H1 (cell line): ENCODE data around the gene FGD5. TPM values are rescaled to one million over a fixed set of nuclear protein-coding genes. Genes with fewer than 3 reads are reported as not detected.

Experiments used
- SUZ12 ChIP-seq: fragments of 200-600 bp; sonication (generic); IDR thresholded peaks from 2 replicates; pipeline ENCODE4 v1.6.1; 2012; ENCODE audit warnings: mild to moderate bottlenecking, inconsistent platforms, low read length, moderate library complexity, mixed read lengths
- polyA plus RNA-seq, 7 experiments: library from polyadenylated mRNA; depleted of rRNA in 3 of 7; stranded (reverse) in 5 of 7; unstranded in 2 of 7; fragments of >200 nt in 5 of 7; fragments of 200-250 nt in 2 of 7; gene quantifications; 1 replicate in 5 of 7; 2 replicates in 1 of 7; 4 replicates in 1 of 7; pipeline versions ENCODE4 v1.2.1 to v1.2.3, GENCODE V29; 2011 to 2013; ENCODE audit warnings: missing spikeins in 2 of 7, mixed read lengths in 2 of 7
- total RNA-seq: library from RNA; stranded (reverse); fragmentation: NEBNext Ultra II Directional; extraction: Animal tissue kit (Norgen Biotek cat#: 25700); gene quantifications from 2 replicates; pipeline ENCODE4 v1.2.1, GENCODE V29; 2021

FGD5 gene
- total and polyA plus RNA-seq, 2 of the 8 experiments (the other 6 are each of a cell fraction or from before 2014, with no cell fraction given) = 4.7 to 14.3 TPM

- no peak for TF ChIP-seq SUZ12
Measured at GRCh38 chr3:14824646-14825045, 5.9 kb downstream of the FGD5 start (continued).
